Right ventricle myocardium superior (tissue), 1 donor: ENCODE results near the gene PHLDB2. TPM values are rescaled to one million over a fixed set of nuclear protein-coding genes. Genes with fewer than 3 reads are reported as not detected.
A peak's percentile ranks its signal among the peaks of the same experiment; 100 is the strongest.

Experiments used
- ATAC-seq: fragments of 200-7000 bp; cut with Tn5 transposase; one replicate; pipeline ENCODE4 v1.9.1; 2020; ENCODE audit warnings: mild to moderate bottlenecking; ENCODE audit not compliant: poor library complexity
- DNase-seq: peaks from one replicate; pipeline ENCODE4 v3.0.0-alpha.2; 2020
- intact Hi-C: fragments of 100-400 bp; cut with DNase I; formaldehyde crosslinking; loops from one replicate; pipeline ENCODE4 v1.11.2; 2022
- total RNA-seq: library from RNA; stranded (reverse); fragmentation: NEBNext Ultra II Directional; extraction: Animal tissue kit (Norgen Biotek cat#: 25700); gene quantifications from one replicate; pipeline ENCODE4 v1.2.1, GENCODE V29; 2021
- donor health status: DM: no; HTN: yes; CAD: no; lungs with severe emphysema.

The PHLDB2 gene
- total RNA-seq, 1 donor from 2014 or later: 122 TPM

DNA sequence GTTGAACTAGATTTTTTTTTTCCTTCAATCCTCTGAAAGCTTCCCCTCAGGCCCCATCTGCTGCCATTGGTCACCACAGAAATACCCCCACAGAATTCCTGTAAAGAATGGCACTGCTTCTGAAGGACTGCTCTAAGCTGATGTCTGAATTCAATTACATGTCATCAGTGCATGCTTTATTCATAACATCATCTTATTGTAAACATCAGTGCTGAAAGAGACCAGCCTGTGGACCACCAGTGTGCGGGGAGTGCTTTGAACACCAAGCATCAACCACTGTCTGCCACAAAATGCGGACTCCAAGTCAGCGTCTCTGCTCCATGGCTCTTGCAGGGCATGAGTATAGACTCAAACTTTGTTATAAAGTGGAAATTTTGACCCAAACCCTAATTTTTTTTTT is 11.6 kb downstream of the PHLDB2 start:
- DNase-seq (no peak), ATAC-seq (no peak)
- intact Hi-C loops: no loop called here

DNA sequence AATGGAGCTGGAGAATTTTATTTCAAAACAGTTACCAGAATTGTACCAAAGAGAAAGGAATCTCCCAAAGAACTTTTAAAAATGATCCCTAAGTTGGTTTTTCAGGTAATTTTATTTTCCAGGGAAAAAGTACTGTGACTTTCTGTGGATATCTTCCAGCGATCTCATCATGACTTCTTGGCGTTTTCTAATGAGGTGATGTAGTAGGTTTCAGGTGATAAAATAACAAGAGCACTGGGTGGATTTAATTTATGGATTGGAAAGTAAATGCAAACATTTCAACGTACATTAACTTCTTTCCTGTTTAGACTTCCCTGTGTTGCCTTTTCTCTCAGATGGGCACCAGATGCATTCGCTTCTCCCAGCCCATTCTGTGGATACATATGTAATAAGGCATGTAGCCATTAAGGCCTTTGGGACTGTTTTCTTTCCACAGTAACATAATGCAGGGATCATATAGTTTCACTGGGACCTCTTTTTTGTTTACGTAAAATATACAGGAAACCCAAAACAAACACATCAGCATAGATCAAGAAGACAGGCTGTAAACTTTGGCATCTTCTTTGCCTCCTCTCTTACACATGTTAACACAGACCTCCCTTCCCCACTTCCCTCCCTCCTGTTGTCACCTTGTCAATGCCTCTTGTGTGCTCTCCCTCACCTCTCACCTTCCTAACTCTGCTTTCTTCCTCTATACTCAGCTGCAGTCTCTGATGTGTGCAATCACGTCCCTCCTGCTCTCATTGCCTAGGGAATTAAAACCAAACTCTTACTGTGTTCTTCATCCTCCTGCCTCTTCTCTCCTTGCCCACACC is 13.0 kb downstream of the PHLDB2 start:
- ATAC-seq (peak; percentile 59), DNase-seq (no peak)
- intact Hi-C loops: no loop called here

- no peak for DNase-seq
- no peak for ATAC-seq
- intact Hi-C loops: no loop called here
Measured at GRCh38 chr3:111872979-111873378, 13.9 kb downstream of the PHLDB2 start.

GRCh38 chr3:111874177-111874820 is 15.2 kb downstream of the PHLDB2 start:
- intact Hi-C loops: no loop called here
- ATAC-seq: no peak
- no peak for DNase-seq

GRCh38 chr3:111881480-111881879 is 22.4 kb downstream of the PHLDB2 start:
- no peak for DNase-seq
- intact Hi-C loops: no loop called here
- ATAC-seq: no peak

GRCh38 chr3:111882194-111882593 is 23.1 kb downstream of the PHLDB2 start:
- DNase-seq: no peak
- intact Hi-C loops: no loop called here
- ATAC-seq: no peak

DNA sequence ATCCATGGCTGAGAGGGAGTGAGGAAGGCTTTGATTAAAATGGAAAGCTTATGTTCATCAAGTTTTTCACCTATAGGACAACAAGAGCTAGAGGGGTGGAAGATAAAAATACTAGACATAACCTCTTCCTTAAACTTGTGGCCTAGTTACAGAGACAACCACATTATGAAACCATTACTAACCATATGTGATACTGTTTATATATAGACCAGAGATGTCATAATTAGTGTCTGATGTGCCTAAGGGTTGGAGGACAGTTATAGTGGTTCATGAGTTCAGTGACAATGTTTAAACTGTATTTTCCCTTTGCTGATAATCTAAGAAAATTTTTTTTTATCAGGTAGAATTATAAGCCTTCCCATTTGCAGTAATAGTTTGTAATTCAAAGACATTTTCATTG is 23.7 kb downstream of the PHLDB2 start:
- intact Hi-C loops: no loop called here
- DNase-seq (no peak), ATAC-seq (no peak)

DNA sequence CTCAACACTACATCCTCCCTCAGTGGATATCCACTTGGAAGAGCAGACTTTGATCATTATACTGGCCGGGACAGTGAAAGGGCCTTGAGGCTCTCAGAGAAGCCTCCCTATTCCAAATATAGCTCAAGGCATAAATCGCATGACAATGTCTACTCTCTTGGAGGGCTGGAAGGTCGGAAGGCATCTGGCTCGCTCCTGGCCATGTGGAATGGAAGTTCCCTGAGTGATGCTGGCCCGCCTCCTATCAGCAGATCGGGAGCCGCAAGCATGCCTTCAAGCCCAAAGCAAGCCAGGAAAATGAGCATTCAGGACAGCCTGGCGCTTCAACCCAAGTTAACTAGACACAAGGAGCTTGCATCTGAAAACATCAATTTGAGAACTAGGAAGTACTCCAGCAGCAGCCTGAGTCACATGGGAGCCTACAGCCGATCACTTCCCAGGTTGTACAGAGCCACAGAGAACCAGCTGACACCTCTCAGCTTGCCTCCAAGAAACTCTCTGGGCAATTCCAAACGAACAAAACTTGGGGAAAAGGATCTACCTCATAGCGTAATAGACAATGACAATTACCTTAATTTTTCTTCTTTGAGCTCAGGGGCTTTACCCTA is 25.4 kb downstream of the PHLDB2 start:
- peak; percentile 78 for ATAC-seq
- intact Hi-C loops: no loop called here
- DNase-seq: peak; percentile 66

GRCh38 chr3:111885578-111885977 is 26.5 kb downstream of the PHLDB2 start:
- ATAC-seq (no peak), DNase-seq (no peak)
- intact Hi-C loops: no loop called here

DNA sequence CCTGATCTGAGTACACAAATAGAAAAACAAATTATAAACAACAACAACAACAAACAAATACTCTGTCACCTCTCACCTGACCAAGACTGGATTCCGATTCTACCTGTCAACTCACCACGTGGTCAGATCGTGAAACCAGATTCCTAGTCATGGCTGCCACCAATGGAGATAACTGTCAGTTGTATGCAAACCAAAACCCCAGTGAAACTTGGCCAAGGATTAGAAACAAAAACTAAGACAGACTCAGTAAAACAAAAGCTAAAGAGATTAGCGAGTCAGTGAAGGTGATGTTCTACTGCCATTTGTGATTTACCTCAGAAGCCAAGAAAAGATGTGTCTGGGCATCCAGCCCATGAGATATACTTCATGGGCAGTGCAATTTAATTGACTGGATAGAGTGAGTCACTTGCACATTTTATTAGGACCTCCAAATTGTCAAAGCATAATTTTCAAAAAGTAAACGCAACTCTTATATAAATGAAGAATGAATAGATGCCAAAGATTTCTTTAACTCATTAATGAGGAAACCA is 31.1 kb downstream of the PHLDB2 start:
- DNase-seq: no peak
- peak; percentile 55 for ATAC-seq

GRCh38 chr3:111892070-111892469 is 33.0 kb downstream of the PHLDB2 start:
- ATAC-seq: no peak
- intact Hi-C loops: no loop called here
- DNase-seq: no peak

More for the DNA sequence above, 31.1 kb downstream of the PHLDB2 start:
- intact Hi-C loops: no loop called here

GRCh38 chr3:111895071-111895470 is 36.0 kb downstream of the PHLDB2 start:
- ATAC-seq (no peak), DNase-seq (no peak)
- intact Hi-C loops: no loop called here

GRCh38 chr3:111899966-111900365 is 40.9 kb downstream of the PHLDB2 start:
- no peak for ATAC-seq
- no peak for DNase-seq
- intact Hi-C loops: no loop called here

- ATAC-seq: no peak
- intact Hi-C loops: no loop called here
- no peak for DNase-seq
Measured at GRCh38 chr3:111901637-111902036, 42.6 kb downstream of the PHLDB2 start.

GRCh38 chr3:111902534-111902933 is 43.5 kb downstream of the PHLDB2 start:
- intact Hi-C loops: no loop called here
- DNase-seq (no peak), ATAC-seq (no peak)

- intact Hi-C loops: no loop called here
- ATAC-seq (no peak), DNase-seq (no peak)
Measured at GRCh38 chr3:111903067-111903511, 44.0 kb downstream of the PHLDB2 start.

DNA sequence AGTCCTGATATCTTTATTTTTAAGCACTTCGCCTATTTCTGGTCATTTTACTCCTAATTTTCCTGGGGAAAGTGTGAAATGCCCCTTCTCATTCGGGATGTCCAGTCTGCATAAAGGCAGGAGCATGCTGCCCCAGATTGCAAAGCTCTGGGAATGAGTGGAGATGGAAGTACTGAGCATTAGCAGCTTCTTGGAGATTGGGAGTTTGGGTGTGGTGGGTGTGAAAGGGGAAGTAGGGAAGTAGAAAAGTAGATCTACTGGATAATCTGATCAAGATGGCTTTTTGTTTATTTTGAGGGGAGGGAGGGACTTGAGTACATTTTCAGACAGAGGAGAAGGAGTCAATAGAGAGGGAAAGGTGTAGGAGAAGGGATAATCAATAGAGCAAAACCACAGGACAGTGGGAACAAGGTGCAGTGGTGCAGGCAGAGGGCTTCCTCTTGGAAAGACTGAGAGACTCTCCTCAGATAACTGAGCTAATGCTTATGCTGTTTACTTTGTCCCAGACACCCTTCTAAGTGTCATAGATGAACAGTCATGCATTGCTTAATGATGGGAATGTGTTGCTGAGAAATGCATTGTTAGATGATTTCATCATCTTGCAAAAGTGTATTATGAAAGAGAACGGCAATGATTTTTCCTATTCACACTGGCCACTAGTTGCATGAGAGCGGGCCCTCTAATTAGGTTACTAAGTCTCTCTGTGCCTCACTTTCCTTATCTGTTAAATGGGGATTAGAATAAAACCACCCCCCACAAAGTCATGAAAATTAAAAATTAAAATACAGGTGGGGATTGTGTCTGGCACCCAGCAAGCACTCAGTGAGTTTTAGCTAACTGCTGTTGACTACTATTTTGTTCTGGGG is 45.5 kb downstream of the PHLDB2 start:
- intact Hi-C loops: no loop called here
- DNase-seq: no peak
- ATAC-seq: peak; percentile 76

GRCh38 chr3:111906656-111907055 is 47.6 kb downstream of the PHLDB2 start:
- intact Hi-C loops: no loop called here
- DNase-seq (no peak), ATAC-seq (no peak)

GRCh38 chr3:111907151-111907550 is 48.1 kb downstream of the PHLDB2 start:
- intact Hi-C loops: no loop called here
- DNase-seq: no peak
- no peak for ATAC-seq
